HFF-Myc (cell line): ENCODE measurements around the gene MUTYH.

Experiments
- DNase-seq: peaks from one replicate; pipeline ENCODE4 v3.0.0-alpha.2; 2011; ENCODE audit warnings: low read depth; ENCODE audit errors: extremely low read depth
- H3K4me3 ChIP-seq: replicated peaks from 2 replicates; pipeline ENCODE4 v1.5.1; 2011; ENCODE audit warnings: low read depth, mild to moderate bottlenecking, control low read depth, low read length
- TF ChIP-seq, protein P1 (sequence below): IDR thresholded peaks from 2 replicates; pipeline ENCODE4 v1.5.1; 2012; ENCODE audit warnings: mild to moderate bottlenecking, low read depth, low read length, control low read depth; ENCODE audit errors: missing control alignments

Gene MUTYH

DNA sequence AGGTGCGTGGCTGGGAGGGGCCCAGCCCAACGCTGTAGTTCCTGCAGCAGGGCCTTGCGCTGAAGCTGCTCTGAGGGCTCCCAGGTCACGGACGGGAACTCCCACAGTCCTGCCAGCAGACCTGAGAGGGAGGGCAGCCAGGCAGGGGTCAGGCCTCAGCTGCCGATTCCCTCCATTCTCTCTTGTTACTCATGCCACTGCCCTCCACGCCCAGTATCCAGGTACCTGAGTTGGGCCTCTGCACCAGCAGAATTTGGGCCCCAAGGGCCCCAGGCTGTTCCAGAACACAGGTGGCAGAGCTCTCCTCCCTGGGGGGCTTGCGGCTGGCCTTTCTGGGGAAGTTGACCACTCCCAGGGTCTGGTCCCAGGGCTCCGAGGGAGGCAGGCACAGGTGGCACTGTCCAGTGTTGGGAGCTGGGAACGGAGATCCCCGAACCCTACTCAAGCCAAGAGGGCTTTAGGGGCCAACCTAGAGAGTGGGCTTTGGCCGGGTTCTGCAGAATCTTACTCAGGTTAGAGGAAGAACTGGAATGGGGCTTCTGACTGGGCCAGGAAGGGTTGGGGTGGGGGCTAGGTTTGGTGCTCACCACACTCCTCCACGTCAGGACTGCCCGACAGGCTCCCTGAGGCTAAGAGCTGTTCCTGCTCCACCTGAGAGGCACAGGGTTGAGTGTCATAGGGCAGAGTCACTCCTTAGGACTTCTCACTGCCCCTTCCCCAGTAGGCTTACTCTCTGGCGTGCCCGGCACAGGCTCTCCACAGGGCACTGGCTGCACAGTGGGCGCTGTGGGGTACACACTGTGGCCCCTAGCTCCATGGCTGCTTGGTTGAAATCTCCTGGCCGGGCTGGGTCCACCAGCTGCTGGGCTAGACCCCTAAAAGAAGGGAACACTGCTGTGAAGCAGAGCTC lies 8.5 kb downstream of the MUTYH start:
- no peak overlapping the region for H3K4me3 ChIP-seq
- TF ChIP-seq, protein P1, sequence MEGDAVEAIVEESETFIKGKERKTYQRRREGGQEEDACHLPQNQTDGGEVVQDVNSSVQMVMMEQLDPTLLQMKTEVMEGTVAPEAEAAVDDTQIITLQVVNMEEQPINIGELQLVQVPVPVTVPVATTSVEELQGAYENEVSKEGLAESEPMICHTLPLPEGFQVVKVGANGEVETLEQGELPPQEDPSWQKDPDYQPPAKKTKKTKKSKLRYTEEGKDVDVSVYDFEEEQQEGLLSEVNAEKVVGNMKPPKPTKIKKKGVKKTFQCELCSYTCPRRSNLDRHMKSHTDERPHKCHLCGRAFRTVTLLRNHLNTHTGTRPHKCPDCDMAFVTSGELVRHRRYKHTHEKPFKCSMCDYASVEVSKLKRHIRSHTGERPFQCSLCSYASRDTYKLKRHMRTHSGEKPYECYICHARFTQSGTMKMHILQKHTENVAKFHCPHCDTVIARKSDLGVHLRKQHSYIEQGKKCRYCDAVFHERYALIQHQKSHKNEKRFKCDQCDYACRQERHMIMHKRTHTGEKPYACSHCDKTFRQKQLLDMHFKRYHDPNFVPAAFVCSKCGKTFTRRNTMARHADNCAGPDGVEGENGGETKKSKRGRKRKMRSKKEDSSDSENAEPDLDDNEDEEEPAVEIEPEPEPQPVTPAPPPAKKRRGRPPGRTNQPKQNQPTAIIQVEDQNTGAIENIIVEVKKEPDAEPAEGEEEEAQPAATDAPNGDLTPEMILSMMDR, result no peak
- no peak for DNase-seq

DNA sequence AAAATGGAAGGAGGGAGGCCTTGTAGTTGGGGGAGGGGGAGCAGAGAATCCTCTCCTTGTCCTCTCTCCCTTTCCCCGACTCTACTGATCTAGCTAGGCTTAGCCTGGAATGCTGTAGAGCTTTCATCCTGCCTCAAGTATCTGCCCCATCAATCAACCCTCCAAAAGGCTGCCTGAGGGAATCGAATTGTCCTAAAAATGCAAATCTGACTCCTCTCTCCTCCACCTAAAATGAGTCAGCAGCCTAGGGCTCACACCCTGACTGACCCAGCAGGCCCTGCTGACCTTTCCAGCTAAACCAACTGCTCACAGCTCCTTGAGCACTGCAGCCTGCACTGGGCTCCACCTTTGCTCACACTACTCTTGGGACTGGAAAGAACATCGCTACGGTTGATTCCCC lies 10.8 kb downstream of the MUTYH start:
- H3K4me3 ChIP-seq, result no peak overlapping the region
- no peak for DNase-seq
- TF ChIP-seq, protein P1, result no peak

DNA sequence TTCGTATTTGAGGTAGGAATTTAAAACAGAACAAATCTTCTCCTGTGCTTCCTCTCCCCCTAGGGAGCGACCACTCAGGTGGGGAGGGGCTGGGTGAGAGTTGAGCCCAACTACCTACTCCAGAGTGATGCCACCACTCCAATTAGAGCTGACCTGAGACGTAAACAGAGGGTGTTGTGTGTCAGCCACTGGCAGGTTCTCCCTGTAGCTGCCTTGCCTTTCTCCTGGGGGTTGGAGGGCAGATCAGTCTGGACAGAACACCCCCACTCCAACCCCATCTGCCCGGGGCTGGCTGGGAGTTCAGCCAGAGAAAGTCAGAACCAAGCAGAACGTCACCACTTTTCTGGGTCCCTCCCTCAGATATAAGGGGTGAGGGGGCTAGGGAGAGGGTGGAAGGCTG lies 11.6 kb downstream of the MUTYH start:
- TF ChIP-seq, protein P1, result no peak
- no peak for DNase-seq
- peak overlapping the region; percentile 79 for H3K4me3 ChIP-seq

DNA sequence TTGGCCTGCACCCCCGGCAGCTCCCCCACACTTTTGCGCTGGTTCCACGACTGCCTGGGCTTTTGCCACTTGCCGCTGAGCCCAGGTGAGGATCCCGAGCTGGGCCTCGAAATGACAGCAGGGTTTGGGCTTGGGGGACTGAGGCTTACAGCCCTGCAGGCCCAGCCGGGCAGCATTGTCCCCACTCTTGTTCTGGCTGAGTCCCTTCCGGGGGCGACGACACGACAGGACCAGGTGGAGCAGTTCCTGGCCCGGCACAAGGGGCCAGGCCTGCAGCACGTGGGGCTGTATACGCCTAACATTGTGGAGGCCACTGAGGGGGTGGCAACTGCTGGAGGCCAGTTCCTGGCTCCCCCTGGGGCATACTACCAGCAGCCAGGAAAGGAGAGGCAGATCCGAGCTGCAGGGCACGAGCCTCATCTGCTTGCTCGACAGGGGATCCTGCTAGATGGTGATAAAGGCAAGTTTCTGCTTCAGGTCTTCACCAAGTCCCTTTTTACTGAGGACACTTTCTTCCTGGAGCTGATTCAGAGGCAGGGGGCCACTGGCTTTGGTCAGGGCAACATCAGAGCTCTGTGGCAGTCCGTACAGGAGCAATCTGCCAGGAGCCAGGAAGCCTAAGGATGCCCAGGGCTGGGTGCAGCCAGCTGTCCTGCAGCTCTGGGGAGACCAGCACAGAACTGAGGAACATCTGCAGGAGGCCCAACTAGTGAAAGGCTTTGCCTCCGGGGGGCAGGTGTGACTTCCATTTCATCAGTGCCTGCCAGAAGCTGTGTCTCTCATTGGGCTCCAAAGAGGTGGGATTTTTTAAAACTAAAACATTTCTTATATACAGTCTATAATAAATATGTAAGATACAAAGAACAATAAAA lies 12.4 kb downstream of the MUTYH start:
- no peak for DNase-seq
- H3K4me3 ChIP-seq, result peak overlapping the region; percentile 79

DNA sequence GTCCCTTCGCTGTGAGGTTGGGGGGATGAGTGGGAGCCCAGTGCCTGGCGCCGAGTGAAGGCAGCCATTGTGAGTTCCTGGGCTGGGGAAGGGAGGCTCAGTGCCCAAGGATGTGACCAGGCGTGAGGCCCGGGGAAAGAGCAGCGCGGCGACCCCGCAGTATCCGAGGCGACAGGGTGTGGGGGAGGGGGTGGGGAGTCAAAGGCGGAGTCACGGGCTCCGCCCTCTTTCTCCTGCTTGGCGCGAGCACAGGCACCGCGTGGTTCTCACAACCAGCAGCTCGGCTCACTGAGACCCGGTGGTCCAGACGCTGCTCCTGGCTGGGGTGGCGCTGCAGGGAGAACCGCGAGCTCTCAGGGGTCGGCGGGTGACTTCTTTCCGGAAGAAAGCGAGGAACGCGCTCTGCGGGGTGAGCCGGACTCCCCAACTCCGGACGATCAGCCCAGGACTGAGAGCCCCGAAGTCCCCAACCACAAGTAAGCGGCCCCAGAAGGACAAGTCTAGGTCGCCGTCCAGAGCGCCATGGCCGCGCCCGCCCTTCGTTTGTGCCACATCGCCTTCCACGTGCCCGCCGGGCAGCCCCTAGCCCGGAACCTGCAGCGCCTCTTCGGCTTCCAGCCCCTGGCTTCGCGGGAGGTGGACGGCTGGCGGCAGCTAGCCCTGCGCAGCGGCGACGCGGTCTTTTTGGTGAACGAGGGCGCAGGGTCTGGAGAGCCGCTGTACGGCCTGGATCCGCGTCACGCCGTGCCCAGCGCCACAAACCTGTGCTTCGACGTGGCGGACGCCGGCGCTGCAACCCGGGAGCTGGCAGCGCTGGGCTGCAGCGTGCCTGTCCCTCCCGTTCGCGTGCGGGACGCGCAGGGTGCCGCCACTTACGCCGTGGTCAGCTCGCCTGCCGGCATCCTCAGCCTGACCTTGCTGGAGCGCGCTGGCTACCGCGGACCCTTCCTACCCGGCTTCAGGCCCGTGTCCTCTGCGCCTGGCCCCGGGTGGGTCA lies 13.3 kb downstream of the MUTYH start, which contains the start of gene HPDL:
Gene HPDL (plus strand): TSS at position 269 of the 997 bp plus-strand sequence. CDS start 254 bp downstream, at position 523.
- DNase-seq, result peak; percentile 56
- TF ChIP-seq, protein P1, result no peak
- H3K4me3 ChIP-seq, result peak within 1 kb of the TSS; percentile 79

More for the DNA sequence above, 12.4 kb downstream of the MUTYH start:
- TF ChIP-seq, protein P1, result no peak

DNA sequence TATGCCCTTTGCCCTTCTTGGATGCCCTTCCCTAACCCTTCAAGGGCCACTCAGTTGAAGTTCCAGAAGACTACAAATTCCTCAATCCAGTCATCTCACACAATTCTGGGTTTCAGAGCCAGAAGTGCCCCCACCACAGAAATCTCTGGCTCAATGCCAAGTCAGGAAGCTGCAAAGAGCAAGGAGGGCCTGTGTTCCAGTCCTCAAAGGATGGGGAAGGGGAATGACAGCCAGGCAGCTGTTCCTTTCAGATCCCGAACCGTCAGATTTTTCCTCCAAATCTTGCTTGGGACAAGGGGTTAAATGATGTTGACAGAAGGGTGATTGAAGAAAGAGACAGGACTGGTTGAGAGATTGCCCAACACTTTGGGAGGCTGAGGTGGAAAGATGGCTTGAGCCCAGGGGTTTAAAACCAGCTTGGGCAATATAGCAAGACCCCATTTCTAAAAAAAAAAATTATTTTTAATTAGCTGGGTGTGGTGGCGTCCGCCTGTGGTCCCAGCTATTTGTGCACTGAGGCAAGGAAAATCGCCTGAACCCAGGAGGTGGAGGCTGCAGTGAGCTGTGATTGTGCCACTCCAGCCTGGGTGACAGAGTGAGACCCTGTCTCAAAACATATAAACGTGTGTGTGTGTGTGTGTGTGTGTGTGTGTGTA lies 14.3 kb downstream of the MUTYH start:
- no peak for DNase-seq
- TF ChIP-seq, protein P1, result no peak
- peak overlapping the region; percentile 79 for H3K4me3 ChIP-seq
